A549 (cell line): ENCODE data around the gene SNTA1. TPM values are rescaled to one million over a fixed set of nuclear protein-coding genes. Genes with fewer than 3 reads are reported as not detected.

Experiments
- ATAC-seq, 2 experiments: fragments of 200-7000 bp in 1 of 2; fragments of >200 bp in 1 of 2; cut with Nextera tagmentation in 1 of 2; cut with Tn5 transposase in 1 of 2; 3 replicates each; pipeline versions ENCODE4 v1.8.0 to v1.9.1; 2018 to 2020; ENCODE audit warnings: mild to moderate bottlenecking in 1 of 2, moderate library complexity in 1 of 2
- CTCF ChIA-PET: fragments of 300-600 bp; sonication (Branson Sonifier 250); formaldehyde crosslinking; extraction: SDS; loops from one replicate; lab custom pipeline; 2021; ENCODE audit warnings: antibody characterized with exemption, inconsistent platforms; lab: Yijun Ruan, JAX
- POLR2A ChIA-PET: fragments of 350-600 bp; formaldehyde crosslinking; extraction: SDS; loops from one replicate; lab custom pipeline; 2021; ENCODE audit warnings: antibody characterized with exemption, inconsistent platforms; lab: Yijun Ruan, JAX
- DNase-seq, 2 experiments: peaks; one replicate each; pipeline versions ENCODE4 v3.0.0 to v3.0.0-alpha.2; 2011 to 2016; ENCODE audit warnings: low read depth in 1 of 2, low spot score in 1 of 2
- FAIRE-seq: peaks from 2 replicates; lab custom pipeline; 2011; peaks lifted over from hg19 to GRCh38; lab: Jason Lieb, UNC
- H3K27ac ChIP-seq, 2 experiments: fragments of >200 bp; sonication (Bioruptor Twin); formaldehyde crosslinking; 3 replicates each; pipeline ENCODE4 v1.5.1; 2016 to 2017
- H3K4me1 ChIP-seq: fragments of >200 bp; sonication (Bioruptor Twin); formaldehyde crosslinking; 3 replicates; pipeline ENCODE4 v1.6.1; 2016
- H3K4me2 ChIP-seq: fragments of >200 bp; sonication (Bioruptor Twin); formaldehyde crosslinking; 3 replicates; pipeline ENCODE4 v1.6.1; 2016
- H3K4me3 ChIP-seq: fragments of >200 bp; sonication (Bioruptor Twin); formaldehyde crosslinking; 3 replicates; pipeline ENCODE4 v1.5.1; 2016
- H3K9me3 ChIP-seq: fragments of >200 bp; sonication (Bioruptor Twin); formaldehyde crosslinking; 3 replicates; pipeline ENCODE4 v1.6.1; 2016
- BHLHE40 ChIP-seq: IDR thresholded peaks from 2 replicates; pipeline ENCODE4 v1.6.1; 2012; ENCODE audit warnings: low read depth, low read length, inconsistent platforms
- CBX8 ChIP-seq: fragments of 200-600 bp; sonication (generic); IDR thresholded peaks from 2 replicates; pipeline ENCODE4 v1.6.1; 2016
- CEBPB ChIP-seq, 2 experiments: fragments of >200 bp in 1 of 2; sonication (Bioruptor Twin) in 1 of 2; formaldehyde crosslinking in 1 of 2; IDR thresholded peaks; 2 replicates each; pipeline ENCODE4 v1.6.1; 2012 to 2016
- CHD4 ChIP-seq: fragments of 200-600 bp; sonication (generic); IDR thresholded peaks from 2 replicates; pipeline ENCODE4 v1.6.1; 2016; ENCODE audit warnings: antibody characterized with exemption, mild to moderate bottlenecking, borderline replicate concordance
- CTCF ChIP-seq: fragments of >200 bp; sonication (Bioruptor Twin); formaldehyde crosslinking; IDR thresholded peaks from 3 replicates; pipeline ENCODE4 v1.5.1; 2016
- EHMT2 ChIP-seq: fragments of 200-600 bp; sonication (generic); IDR thresholded peaks from 2 replicates; pipeline ENCODE4 v1.6.1; 2016; ENCODE audit warnings: antibody characterized with exemption, low read depth, mild to moderate bottlenecking, moderate library complexity
- ESRRA ChIP-seq: fragments of 150-350 bp; IDR thresholded peaks from 2 replicates; pipeline ENCODE4 v1.6.1; 2014; ENCODE audit warnings: mild to moderate bottlenecking, low read length, borderline replicate concordance
- FOSL2 ChIP-seq, 2 experiments: fragments of 450-650 bp in 1 of 2; fragments of >200 bp in 1 of 2; sonication (Bioruptor Twin) in 1 of 2; formaldehyde crosslinking; IDR thresholded peaks; 2 replicates each; pipeline versions ENCODE4 v1.5.0 to v1.6.1; 2016 to 2020; ENCODE audit warnings: mild to moderate bottlenecking in 1 of 2, moderate library complexity in 1 of 2
- GATA3 ChIP-seq: IDR thresholded peaks from 2 replicates; pipeline ENCODE4 v1.6.1; 2012; ENCODE audit warnings: borderline replicate concordance
- HEYL ChIP-seq: fragments of 250-450 bp; sonication (Bioruptor Pico); IDR thresholded peaks from 2 replicates; pipeline ENCODE4 v1.8.0; 2021; ENCODE audit warnings: mild to moderate bottlenecking, moderate library complexity
- HOXA7 ChIP-seq: fragments of 250-450 bp; sonication (Bioruptor Pico); IDR thresholded peaks from 2 replicates; pipeline ENCODE4 v1.5.0; 2020; ENCODE audit warnings: mild to moderate bottlenecking, moderate library complexity
- HOXB13 ChIP-seq: fragments of 250-450 bp; sonication (Bioruptor Pico); IDR thresholded peaks from 2 replicates; pipeline ENCODE4 v1.5.0; 2020; ENCODE audit warnings: low read depth, mild to moderate bottlenecking, moderate library complexity
- HOXB5 ChIP-seq: fragments of 250-450 bp; sonication (Bioruptor Pico); IDR thresholded peaks from 2 replicates; pipeline ENCODE4 v1.5.0; 2020; ENCODE audit warnings: mild to moderate bottlenecking, moderate library complexity
- JUNB ChIP-seq: fragments of >200 bp; sonication (Bioruptor Twin); formaldehyde crosslinking; IDR thresholded peaks from 2 replicates; pipeline ENCODE4 v1.6.1; 2016
- KDM1A ChIP-seq: fragments of 200-600 bp; sonication (generic); IDR thresholded peaks from 2 replicates; pipeline ENCODE4 v1.6.1; 2016; ENCODE audit warnings: low read depth, mild to moderate bottlenecking
- KDM5A ChIP-seq: fragments of 200-600 bp; sonication (generic); IDR thresholded peaks from 2 replicates; pipeline ENCODE4 v1.6.1; 2016; ENCODE audit warnings: antibody characterized with exemption, mild to moderate bottlenecking
- MAX ChIP-seq: IDR thresholded peaks from 2 replicates; pipeline ENCODE4 v1.6.1; 2012
- NFE2L2 ChIP-seq: fragments of 150-350 bp; conservative IDR thresholded peaks from 2 replicates; pipeline ENCODE4 v1.6.1; 2014; ENCODE audit warnings: low read length
- POLR2A ChIP-seq: IDR thresholded peaks from 2 replicates; pipeline ENCODE4 v1.6.1; 2012; ENCODE audit warnings: mild to moderate bottlenecking, low read length
- RAD21 ChIP-seq, 2 experiments: fragments of >200 bp in 1 of 2; sonication (Bioruptor Twin) in 1 of 2; formaldehyde crosslinking in 1 of 2; IDR thresholded peaks in 1 of 2; conservative IDR thresholded peaks in 1 of 2; 2 replicates in 1 of 2; 3 replicates in 1 of 2; pipeline ENCODE4 v1.6.1; 2012 to 2018; ENCODE audit warnings: inconsistent platforms in 1 of 2
- SREBF2 ChIP-seq: fragments of 450-650 bp; IDR thresholded peaks from 2 replicates; pipeline ENCODE4 v1.6.1; 2014; ENCODE audit warnings: mild to moderate bottlenecking, moderate library complexity
- USF2 ChIP-seq: fragments of 450-650 bp; IDR thresholded peaks from 2 replicates; pipeline ENCODE4 v1.6.1; 2014; ENCODE audit warnings: antibody characterized with exemption
- WGBS: methylation state at CpG from one replicate; pipeline ENCODE4 v1.1.6; 2017; ENCODE audit errors: missing lambda C conversion rate; 5-methylcytosine and 5-hydroxymethylcytosine counted together
- polyA plus RNA-seq, 4 experiments: library from polyadenylated mRNA; depleted of rRNA in 3 of 4; stranded (reverse); fragments of >200 nt; fragmentation: RNase III in 1 of 4; extraction: RNeasy Plus Mini Kit Qiagen cat#74134 plus additional on column Dnase treatment in 1 of 4; gene quantifications; 2 replicates in 3 of 4; 3 replicates in 1 of 4; pipeline ENCODE4 v1.2.3, GENCODE V29; 2011 to 2017

Gene SNTA1
- polyA plus RNA-seq, 2 of the 4 experiments (the other 2 are of a cell fraction): 5.6 to 6.6 TPM

- TF ChIP-seq MAX (no peak), CEBPB (IDR thresholded peaks at IDR 0.05) (no peak), CHD4 (no peak)
Measured at GRCh38 chr20:33450867-33451266, 7.3 kb upstream of the SNTA1 start (continued).

GRCh38 chr20:33445881-33446625 is 2.5 kb upstream of the SNTA1 start:
- no peak for DNase-seq
- no peak for FAIRE-seq
- CTCF ChIA-PET: interaction anchor here (0.8 to 2.7 kb wide), 7 partner anchors 8 to 239 kb away, joined by 3 to 11 read pairs (median 3); no protein-coding TSS in a partner anchor
- no peak overlapping the region for H3K27ac ChIP-seq
- POLR2A ChIA-PET: interaction anchor here (0.7 kb wide), 1 partner anchor 44 kb away, joined by 6 read pairs; the partner anchor contains the start of gene CBFA2T2
- TF ChIP-seq FOSL2 (IDR thresholded peaks at IDR 0.05) (no peak), FOSL2 (CRISPR knock-in tag; IDR thresholded peaks at IDR 0.05) (no peak), BHLHE40 (no peak), JUNB (no peak), NFE2L2 (no peak), KDM5A (no peak), CTCF (no peak), HOXB5 (CRISPR knock-in tag) (no peak), HOXB13 (CRISPR knock-in tag) (no peak), RAD21 (conservative IDR thresholded peaks at IDR 0.05 in 1 of 2, IDR thresholded peaks at IDR 0.05 in 1 of 2) (no peak), ESRRA (no peak), USF2 (no peak), SREBF2 (no peak), KDM1A (no peak), EHMT2 (no peak), GATA3 (no peak), POLR2A (no peak), HEYL (no peak), HOXA7 (no peak), CBX8 (no peak)
- H3K4me2 ChIP-seq: no peak overlapping the region
- 71% methylated on average over 4 of the region's 4 CpGs for WGBS
- peaks cover 5% of the 10 kb centered on the region; the same call in 2 of the 3 replicates for H3K4me1 ChIP-seq
- no peak overlapping the region for H3K4me3 ChIP-seq
- ATAC-seq: no peak
- H3K9me3 ChIP-seq: peaks cover 6% of the 10 kb centered on the region; the same call in 1 of the 3 replicates
